ENCODE measurements around the gene RFXANK. TPM values are rescaled to one million over a fixed set of nuclear protein-coding genes. Genes with fewer than 3 reads are reported as not detected.
"Not testable (repeated sequence)": the region's sequence is repeated elsewhere in the genome, so short reads cannot be mapped to it uniquely, and the experiment has no call there.

The RFXANK gene
- total RNA-seq, 1 donor from 2014 or later: 20.2 TPM

DNA sequence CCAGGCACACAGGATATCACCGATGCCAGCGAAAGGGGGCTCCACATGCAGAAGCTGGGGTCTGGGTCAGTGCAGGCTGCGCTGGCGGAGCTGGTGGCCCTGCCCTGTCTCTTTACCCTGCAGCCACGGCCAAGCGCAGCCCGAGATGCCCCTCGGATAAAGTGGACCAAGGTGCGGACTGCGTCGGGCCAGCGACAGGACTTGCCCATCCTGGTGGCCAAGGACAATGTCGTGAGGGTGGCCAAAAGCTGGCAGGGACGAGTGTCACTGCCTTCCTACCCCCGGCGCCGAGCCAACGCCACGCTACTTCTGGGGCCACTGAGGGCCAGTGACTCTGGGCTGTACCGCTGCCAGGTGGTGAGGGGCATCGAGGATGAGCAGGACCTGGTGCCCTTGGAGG lies 26.9 kb downstream of the RFXANK start:
- Histone ChIP-seq H3K4me3 (no peak overlapping the region), H3K36me3 (no peaks in the 10 kb centered on the region), H3K9me3 (no peaks in the 10 kb centered on the region), H3K4me1 (no peaks in the 10 kb centered on the region), H3K27me3 (peaks cover 3% of the 10 kb centered on the region), H3K27ac (no peak overlapping the region)
- intact Hi-C loops (cut with DNase I): no loop called here
- TF ChIP-seq, protein P1, sequence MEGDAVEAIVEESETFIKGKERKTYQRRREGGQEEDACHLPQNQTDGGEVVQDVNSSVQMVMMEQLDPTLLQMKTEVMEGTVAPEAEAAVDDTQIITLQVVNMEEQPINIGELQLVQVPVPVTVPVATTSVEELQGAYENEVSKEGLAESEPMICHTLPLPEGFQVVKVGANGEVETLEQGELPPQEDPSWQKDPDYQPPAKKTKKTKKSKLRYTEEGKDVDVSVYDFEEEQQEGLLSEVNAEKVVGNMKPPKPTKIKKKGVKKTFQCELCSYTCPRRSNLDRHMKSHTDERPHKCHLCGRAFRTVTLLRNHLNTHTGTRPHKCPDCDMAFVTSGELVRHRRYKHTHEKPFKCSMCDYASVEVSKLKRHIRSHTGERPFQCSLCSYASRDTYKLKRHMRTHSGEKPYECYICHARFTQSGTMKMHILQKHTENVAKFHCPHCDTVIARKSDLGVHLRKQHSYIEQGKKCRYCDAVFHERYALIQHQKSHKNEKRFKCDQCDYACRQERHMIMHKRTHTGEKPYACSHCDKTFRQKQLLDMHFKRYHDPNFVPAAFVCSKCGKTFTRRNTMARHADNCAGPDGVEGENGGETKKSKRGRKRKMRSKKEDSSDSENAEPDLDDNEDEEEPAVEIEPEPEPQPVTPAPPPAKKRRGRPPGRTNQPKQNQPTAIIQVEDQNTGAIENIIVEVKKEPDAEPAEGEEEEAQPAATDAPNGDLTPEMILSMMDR (IDR thresholded peaks at IDR 0.05): no peak
- no peak for DNase-seq (ENCODE audit: low spot score in 2 of 2)

DNA sequence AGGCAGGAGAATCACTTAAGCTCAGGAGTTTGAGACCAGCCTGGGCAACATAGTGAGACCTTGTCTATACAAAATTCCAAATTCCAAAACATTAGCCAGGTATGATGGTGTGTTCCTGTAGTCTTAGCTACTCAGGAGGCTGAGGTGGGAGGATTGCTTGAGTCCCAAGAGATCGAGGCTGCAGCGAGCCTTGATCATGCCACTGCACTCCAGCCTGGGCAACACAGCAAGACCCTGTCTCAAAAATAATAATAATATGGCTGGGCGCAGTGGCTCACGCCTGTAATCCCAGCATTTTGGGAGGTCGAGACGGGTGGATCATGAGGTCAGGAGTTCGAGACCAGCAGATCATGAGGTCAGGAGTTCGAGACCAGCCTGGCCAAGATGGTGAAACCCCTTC lies 28.9 kb downstream of the RFXANK start:
- DNase-seq (ENCODE audit: low spot score in 2 of 2); H3K27me3 ChIP-seq; H3K9me3 ChIP-seq; H3K4me3 ChIP-seq; H3K4me1 ChIP-seq; H3K27ac ChIP-seq; H3K36me3 ChIP-seq; intact Hi-C loops (cut with DNase I): not testable (repeated sequence)

DNA sequence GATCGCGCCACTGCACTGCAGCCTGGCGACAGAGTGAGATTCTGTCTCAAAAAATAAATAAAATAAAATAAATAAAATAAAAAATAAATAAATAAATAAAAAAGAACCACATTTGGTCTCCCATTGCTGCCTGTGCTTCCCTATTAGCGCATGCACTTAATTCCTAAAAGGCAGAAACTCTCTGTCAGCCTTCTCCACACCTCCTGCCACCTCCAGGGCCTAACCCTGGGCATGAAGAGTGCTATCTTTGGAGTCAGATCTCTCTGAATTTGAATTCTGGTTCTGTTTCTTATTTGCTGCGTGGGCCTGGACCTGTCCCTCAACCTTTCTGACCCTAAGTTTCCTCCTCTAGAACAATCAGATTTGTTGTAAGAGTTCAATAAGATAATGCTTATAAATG lies 31.0 kb downstream of the RFXANK start:
- Histone ChIP-seq H3K27ac (no peak overlapping the region), H3K27me3 (peaks cover 6% of the 10 kb centered on the region), H3K9me3 (no peaks in the 10 kb centered on the region), H3K36me3 (no peaks in the 10 kb centered on the region), H3K4me3 (no peak overlapping the region), H3K4me1 (peaks cover 0 to 4% of the 10 kb centered on the region in 2 donors)
- intact Hi-C loops (cut with DNase I): no loop called here
- TF ChIP-seq, protein P1 (IDR thresholded peaks at IDR 0.05): no peak
- DNase-seq (ENCODE audit: low spot score in 2 of 2): no peak

GRCh38 chr19:19223636-19224035 lies 31.6 kb downstream of the RFXANK start:
- H3K27ac ChIP-seq: no peak overlapping the region
- intact Hi-C loops (cut with DNase I): no loop called here
- TF ChIP-seq, protein P1 (IDR thresholded peaks at IDR 0.05): no peak
- peaks cover 0 to 4% of the 10 kb centered on the region in 2 donors for H3K4me1 ChIP-seq
- no peaks in the 10 kb centered on the region for H3K36me3 ChIP-seq
- H3K27me3 ChIP-seq: peaks cover 6% of the 10 kb centered on the region
- no peaks in the 10 kb centered on the region for H3K9me3 ChIP-seq
- H3K4me3 ChIP-seq: no peak overlapping the region
- DNase-seq (ENCODE audit: low spot score in 2 of 2): no peak

GRCh38 chr19:19224150-19224851 lies 32.2 kb downstream of the RFXANK start:
- Histone ChIP-seq H3K36me3 (no peaks in the 10 kb centered on the region), H3K4me3 (peak overlapping the region in 1 of 2 donors; percentile 34), H3K4me1 (peaks cover 0 to 4% of the 10 kb centered on the region in 2 donors), H3K27ac (no peak overlapping the region), H3K9me3 (no peaks in the 10 kb centered on the region), H3K27me3 (peaks cover 6% of the 10 kb centered on the region)
- TF ChIP-seq, protein P1 (IDR thresholded peaks at IDR 0.05): no peak
- intact Hi-C loops (cut with DNase I): no loop called here
- DNase-seq (ENCODE audit: low spot score in 2 of 2): no peak

DNA sequence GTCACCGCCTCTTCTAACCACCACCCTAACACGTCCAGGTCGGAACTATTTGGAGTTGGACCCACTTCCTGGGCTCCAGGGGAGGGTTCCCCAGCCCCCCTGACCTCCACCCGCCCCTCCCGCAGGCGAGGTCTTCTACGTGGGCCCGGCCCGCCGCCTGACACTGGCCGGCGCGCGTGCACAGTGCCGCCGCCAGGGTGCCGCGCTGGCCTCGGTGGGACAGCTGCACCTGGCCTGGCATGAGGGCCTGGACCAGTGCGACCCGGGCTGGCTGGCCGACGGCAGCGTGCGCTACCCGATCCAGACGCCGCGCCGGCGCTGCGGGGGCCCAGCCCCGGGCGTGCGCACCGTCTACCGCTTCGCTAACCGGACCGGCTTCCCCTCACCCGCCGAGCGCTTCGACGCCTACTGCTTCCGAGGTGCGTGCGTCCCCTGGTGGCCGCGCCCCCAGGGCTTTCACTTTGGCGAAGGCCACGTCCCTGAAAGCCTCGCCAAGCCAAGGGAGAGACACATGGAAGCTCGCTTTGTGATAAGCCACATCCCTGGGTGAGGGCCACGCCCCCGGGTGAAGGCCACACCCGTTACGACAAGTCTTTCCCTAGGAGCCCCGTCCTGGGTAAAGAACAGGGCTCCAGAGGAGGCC lies 32.9 kb downstream of the RFXANK start:
- TF ChIP-seq, protein P1 (IDR thresholded peaks at IDR 0.05): peak; percentile 20 to 54 (median 31)
- intact Hi-C loops (cut with DNase I): no loop called here
- Histone ChIP-seq H3K27ac (no peak overlapping the region), H3K27me3 (peaks cover 6% of the 10 kb centered on the region), H3K4me3 (peak overlapping the region; percentile 34 to 57), H3K4me1 (peaks cover 0 to 4% of the 10 kb centered on the region in 2 donors), H3K9me3 (no peaks in the 10 kb centered on the region), H3K36me3 (no peaks in the 10 kb centered on the region)
- DNase-seq (ENCODE audit: low spot score in 2 of 2): peak in 1 of 2 donors; percentile 70
